ENCODE data around the gene RBM33.

The RBM33 gene

GRCh38 chr7:155820788-155821187 is 176.3 kb downstream of the RBM33 start:
- H2AFZ ChIP-seq (ENCODE audit: low read depth) = no peak overlapping the region
- no peaks in the 10 kb centered on the region; the same call in 1 of the 2 replicates for H3K27me3 ChIP-seq (ENCODE audit: insufficient read depth, low read depth)
- H3K4me2 ChIP-seq = no peak overlapping the region
- H3K36me3 ChIP-seq (ENCODE audit: insufficient read depth) = no peaks in the 10 kb centered on the region
- no peak overlapping the region for H3K4me3 ChIP-seq (IDR thresholded peaks at IDR 0.05; ENCODE audit: insufficient read depth, low read depth, low read length)
- H3K9ac ChIP-seq = no peak overlapping the region
- TF ChIP-seq CTCF (conservative IDR thresholded peaks at IDR 0.05; ENCODE audit: low read depth, low read length) = no peak
- no peaks in the 10 kb centered on the region for H4K20me1 ChIP-seq (ENCODE audit: insufficient read depth)
- no peaks in the 10 kb centered on the region for H3K79me2 ChIP-seq (ENCODE audit: insufficient read depth, low read depth)
- H3K27ac ChIP-seq = no peak overlapping the region
- H3K4me1 ChIP-seq (ENCODE audit: low read depth, poor library complexity, severe bottlenecking) = no peaks in the 10 kb centered on the region

GRCh38 chr7:155821851-155822250 is 177.4 kb downstream of the RBM33 start:
- Histone ChIP-seq H3K79me2 (ENCODE audit: insufficient read depth, low read depth) (no peaks in the 10 kb centered on the region), H3K36me3 (ENCODE audit: insufficient read depth) (no peaks in the 10 kb centered on the region), H2AFZ (ENCODE audit: low read depth) (no peak overlapping the region), H3K27me3 (ENCODE audit: insufficient read depth, low read depth) (no peaks in the 10 kb centered on the region; the same call in 1 of the 2 replicates), H3K4me1 (ENCODE audit: low read depth, poor library complexity, severe bottlenecking) (no peaks in the 10 kb centered on the region), H3K4me3 (IDR thresholded peaks at IDR 0.05; ENCODE audit: insufficient read depth, low read depth, low read length) (no peak overlapping the region), H3K4me2 (no peak overlapping the region), H4K20me1 (ENCODE audit: insufficient read depth) (no peaks in the 10 kb centered on the region), H3K27ac (no peak overlapping the region), H3K9ac (no peak overlapping the region)
- TF ChIP-seq CTCF (conservative IDR thresholded peaks at IDR 0.05; ENCODE audit: low read depth, low read length) = no peak

GRCh38 chr7:155824227-155824886 is 179.9 kb downstream of the RBM33 start:
- Histone ChIP-seq H3K79me2 (ENCODE audit: insufficient read depth, low read depth) (no peaks in the 10 kb centered on the region), H3K9ac (no peak overlapping the region), H3K4me3 (IDR thresholded peaks at IDR 0.05; ENCODE audit: insufficient read depth, low read depth, low read length) (no peak overlapping the region), H3K27ac (no peak overlapping the region), H3K36me3 (ENCODE audit: insufficient read depth) (no peaks in the 10 kb centered on the region), H3K27me3 (ENCODE audit: insufficient read depth, low read depth) (no peaks in the 10 kb centered on the region; the same call in 1 of the 2 replicates), H4K20me1 (ENCODE audit: insufficient read depth) (no peaks in the 10 kb centered on the region), H2AFZ (ENCODE audit: low read depth) (no peak overlapping the region), H3K4me1 (ENCODE audit: low read depth, poor library complexity, severe bottlenecking) (no peaks in the 10 kb centered on the region), H3K4me2 (no peak overlapping the region)
- TF ChIP-seq CTCF (conservative IDR thresholded peaks at IDR 0.05; ENCODE audit: low read depth, low read length) = no peak

GRCh38 chr7:155825336-155825735 is 180.9 kb downstream of the RBM33 start:
- TF ChIP-seq CTCF (conservative IDR thresholded peaks at IDR 0.05; ENCODE audit: low read depth, low read length) = no peak
- H3K4me1 ChIP-seq (ENCODE audit: low read depth, poor library complexity, severe bottlenecking) = no peaks in the 10 kb centered on the region

More at GRCh38 chr7:155825336-155825735, 180.9 kb downstream of the RBM33 start:
- Histone ChIP-seq H3K4me3 (IDR thresholded peaks at IDR 0.05; ENCODE audit: insufficient read depth, low read depth, low read length) (no peak overlapping the region), H3K79me2 (ENCODE audit: insufficient read depth, low read depth) (no peaks in the 10 kb centered on the region), H3K27ac (no peak overlapping the region), H3K4me2 (no peak overlapping the region), H2AFZ (ENCODE audit: low read depth) (no peak overlapping the region), H3K9ac (no peak overlapping the region), H3K27me3 (ENCODE audit: insufficient read depth, low read depth) (no peaks in the 10 kb centered on the region; the same call in 1 of the 2 replicates), H4K20me1 (ENCODE audit: insufficient read depth) (no peaks in the 10 kb centered on the region), H3K36me3 (ENCODE audit: insufficient read depth) (no peaks in the 10 kb centered on the region)

All from KMS-11 (cell line).